GM19467 (cell line): ENCODE measurements around the gene TGFBRAP1.
A peak's percentile ranks its signal among the peaks of the same experiment; 100 is the strongest.

Source experiments
- ATAC-seq: cut with Tn5 transposase; IDR thresholded peaks from one replicate; pipeline ENCODE4 v1.9.1; 2021; ENCODE audit warnings: mild to moderate bottlenecking, moderate library complexity; ENCODE audit not compliant: unreplicated experiment

TGFBRAP1 gene, protein sequence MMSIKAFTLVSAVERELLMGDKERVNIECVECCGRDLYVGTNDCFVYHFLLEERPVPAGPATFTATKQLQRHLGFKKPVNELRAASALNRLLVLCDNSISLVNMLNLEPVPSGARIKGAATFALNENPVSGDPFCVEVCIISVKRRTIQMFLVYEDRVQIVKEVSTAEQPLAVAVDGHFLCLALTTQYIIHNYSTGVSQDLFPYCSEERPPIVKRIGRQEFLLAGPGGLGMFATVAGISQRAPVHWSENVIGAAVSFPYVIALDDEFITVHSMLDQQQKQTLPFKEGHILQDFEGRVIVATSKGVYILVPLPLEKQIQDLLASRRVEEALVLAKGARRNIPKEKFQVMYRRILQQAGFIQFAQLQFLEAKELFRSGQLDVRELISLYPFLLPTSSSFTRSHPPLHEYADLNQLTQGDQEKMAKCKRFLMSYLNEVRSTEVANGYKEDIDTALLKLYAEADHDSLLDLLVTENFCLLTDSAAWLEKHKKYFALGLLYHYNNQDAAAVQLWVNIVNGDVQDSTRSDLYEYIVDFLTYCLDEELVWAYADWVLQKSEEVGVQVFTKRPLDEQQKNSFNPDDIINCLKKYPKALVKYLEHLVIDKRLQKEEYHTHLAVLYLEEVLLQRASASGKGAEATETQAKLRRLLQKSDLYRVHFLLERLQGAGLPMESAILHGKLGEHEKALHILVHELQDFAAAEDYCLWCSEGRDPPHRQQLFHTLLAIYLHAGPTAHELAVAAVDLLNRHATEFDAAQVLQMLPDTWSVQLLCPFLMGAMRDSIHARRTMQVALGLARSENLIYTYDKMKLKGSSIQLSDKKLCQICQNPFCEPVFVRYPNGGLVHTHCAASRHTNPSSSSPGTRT

DNA sequence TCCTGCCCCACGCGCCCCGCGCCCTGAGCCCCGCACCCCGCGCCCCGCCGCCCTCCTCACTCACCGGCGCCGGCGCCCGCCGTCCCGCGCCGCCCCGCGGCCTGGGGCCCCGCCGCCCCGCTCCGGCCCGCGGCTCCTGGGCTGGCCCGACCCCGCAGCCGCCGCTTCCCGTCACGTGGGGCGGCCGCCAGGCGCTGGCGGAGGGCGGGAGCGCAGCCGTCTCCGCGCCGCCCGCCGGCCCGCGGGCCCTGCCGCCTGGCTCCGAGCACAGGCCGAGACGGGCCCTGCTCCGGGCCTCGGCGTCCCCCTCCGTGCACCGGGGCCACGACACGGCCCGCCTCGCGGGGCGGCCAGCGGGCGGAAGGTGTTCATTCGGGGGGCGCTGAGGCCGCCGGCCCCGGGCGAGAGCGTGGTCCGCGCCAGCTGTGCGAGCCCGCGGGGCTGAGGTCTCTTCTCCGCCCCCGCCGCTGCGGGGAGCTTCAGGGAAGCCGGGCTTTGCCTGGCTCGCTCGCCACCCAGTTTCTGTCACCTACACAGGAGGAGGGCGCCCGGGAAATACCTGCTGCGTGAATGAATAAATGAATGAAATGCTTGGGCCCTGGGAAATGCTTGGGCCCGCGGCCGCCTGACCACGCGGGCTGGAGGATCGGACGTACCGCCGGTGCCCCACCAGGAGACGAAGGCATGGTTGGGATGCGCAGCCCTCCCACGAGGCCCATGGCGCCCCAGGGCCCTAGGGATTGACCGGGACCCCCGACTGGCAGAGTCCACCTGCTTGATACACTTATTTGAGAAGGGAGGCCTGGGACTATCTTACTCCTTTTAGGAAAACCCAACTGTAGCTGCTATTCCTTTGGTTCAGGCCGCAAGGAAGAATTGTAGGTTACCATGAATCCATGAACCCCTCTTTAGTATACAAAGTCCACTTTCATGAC, at the start of gene TGFBRAP1:
Gene TGFBRAP1 (minus strand): TSS at position 175 of the 935 bp plus-strand sequence. CDS start 21,434 bp downstream, outside the sequence.
- ATAC-seq: peak; percentile 82

- ATAC-seq: no peak
Measured at GRCh38 chr2:105378921-105379383, 49.4 kb upstream of the TGFBRAP1 start.

- no peak for ATAC-seq
Measured at GRCh38 chr2:105378276-105378840, 48.8 kb upstream of the TGFBRAP1 start.

- ATAC-seq: no peak
Measured at GRCh38 chr2:105377871-105378270, 48.3 kb upstream of the TGFBRAP1 start.

DNA sequence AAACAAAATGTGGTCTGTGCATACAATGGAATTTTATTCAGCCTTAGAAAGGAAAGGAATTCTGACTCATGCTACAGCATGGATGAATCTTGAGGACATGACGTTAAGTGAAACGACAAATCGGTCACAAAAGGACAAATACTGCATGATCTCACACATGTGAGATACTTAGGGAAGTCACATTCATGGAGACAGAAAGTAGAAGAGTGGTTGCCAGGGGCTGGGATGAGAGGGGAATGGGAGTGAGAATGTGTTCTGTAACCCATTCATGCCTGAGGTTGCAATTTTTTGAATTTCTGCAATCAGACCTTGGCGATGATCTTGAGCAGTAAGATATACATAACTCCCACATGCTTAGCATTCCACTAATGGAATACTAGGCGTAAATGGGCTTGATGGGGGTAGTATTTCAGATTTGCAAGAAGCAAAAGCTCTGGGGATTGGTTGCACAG, 47.3 kb upstream of the TGFBRAP1 start:
- ATAC-seq: no peak

DNA sequence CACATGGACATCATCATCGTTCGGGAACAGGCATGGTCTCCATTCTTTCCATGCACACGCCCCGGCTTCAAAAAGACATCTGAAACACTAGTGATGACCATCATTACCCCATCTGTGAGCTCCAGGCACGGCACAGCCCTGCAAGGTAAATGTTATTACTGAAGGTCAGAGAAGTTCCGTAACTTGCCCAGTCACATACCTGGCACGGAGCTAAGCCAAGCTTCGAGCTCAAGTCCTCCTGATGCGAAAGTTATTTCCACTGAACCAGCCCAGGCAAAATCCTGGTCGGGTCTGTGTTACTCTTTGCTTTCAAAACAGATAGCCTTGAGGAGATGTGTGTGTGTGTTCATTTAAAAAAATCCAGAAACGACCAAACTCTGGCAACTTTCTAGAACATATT, 46.5 kb upstream of the TGFBRAP1 start:
- ATAC-seq: no peak

DNA sequence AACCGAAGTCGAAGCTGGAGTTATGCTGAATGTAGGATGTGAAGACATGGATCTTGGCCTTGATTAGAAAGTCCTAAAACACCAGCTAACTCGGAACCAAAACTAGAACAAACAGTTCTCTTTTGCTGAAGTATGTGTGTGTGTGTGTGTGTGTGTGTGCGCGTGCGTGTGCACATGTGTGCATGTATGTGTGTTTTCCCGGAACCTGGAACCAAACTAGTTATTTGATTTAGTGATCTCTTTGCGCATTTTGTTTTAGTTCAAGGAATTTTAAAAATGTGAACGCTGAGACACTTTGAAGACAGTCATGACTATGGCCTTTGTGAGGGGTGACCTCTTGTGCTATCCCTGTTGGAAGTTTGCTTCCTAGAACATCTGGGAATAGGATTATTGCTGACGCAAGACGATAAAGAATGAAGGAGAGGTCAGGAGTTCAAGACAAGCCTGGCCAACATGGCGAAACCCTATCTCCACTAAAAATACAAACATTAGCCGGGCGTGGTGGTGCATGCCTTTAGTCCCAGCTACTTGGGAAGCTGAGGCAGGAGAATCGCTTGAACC, 45.5 kb upstream of the TGFBRAP1 start:
- no peak for ATAC-seq

GRCh38 chr2:105373895-105374401, 44.4 kb upstream of the TGFBRAP1 start:
- ATAC-seq: peak; percentile 80

DNA sequence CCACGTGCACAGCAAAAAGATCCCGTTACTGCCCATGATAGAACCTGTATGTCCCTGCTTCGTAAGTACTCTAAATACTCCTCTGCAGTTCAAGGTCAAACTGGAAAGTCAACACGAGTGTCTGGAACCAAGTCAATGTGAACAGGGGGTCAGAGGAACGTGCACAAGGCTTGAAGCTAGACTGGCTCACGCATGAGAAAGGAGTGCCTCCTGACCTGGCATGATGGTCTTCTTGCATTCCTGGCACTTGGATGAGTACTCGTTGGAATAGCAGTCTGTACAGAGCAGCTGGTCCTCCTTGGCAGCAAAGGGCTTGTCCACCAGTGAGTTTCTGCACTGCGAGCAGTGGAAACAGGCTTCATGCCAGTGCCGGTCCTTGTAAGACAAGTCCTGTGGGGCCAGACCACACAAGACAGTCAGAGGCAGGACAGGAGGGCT, 43.8 kb upstream of the TGFBRAP1 start:
- no peak for ATAC-seq

GRCh38 chr2:105371810-105372209, 42.3 kb upstream of the TGFBRAP1 start:
- ATAC-seq: no peak

DNA sequence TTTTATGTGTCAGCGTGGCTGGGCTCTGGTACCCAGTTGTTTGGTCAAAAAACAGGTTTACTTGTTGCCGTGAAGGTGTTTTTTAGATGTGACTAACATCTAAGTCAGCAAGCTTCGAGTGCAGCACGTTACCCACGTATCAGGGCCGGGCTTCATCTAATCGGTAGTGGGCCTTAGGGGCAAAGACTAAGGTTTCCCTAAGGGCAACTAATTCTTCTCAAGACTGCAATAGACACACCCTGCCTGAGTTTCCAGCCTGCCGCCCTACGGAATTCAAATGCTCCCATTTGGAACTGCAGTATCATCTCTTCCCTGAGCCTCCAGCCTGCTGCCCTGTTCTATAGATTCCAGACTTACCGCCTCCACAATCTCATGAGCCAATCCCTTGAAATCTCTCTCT, 41.6 kb upstream of the TGFBRAP1 start:
- no peak for ATAC-seq

- ATAC-seq: peak; percentile 93
Measured at GRCh38 chr2:105369777-105370690, 40.5 kb upstream of the TGFBRAP1 start.

DNA sequence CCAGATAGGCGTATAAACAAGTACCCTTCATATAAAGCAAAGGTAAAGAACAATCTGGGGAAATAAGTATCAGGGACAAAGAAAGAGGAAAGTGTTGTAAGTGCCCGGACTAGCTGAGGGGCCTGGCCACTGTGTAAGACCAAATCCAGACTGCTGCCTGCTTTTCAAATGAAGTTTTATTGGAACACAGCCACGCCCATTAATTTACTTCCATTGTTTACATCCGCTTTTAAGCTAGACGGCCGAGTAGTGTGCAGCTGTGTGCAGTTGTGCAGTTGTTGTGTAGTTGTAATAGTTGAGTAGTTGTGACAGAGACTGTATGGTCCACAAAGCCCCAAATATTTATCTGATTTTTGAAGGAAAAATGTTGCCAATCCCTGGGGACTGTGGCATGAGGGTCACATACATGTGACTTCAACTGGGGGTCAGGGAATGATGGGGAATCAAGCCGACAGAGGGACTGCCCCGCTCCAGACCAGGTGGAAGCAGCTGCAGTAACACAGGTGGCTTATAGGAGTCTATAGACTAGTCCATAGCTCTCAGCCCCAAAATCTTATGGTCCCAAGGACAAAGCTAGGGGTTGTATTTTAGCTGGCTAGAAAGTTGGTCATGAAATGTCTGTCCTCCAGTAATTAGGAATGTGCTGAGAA, 39.3 kb upstream of the TGFBRAP1 start:
- ATAC-seq: no peak

DNA sequence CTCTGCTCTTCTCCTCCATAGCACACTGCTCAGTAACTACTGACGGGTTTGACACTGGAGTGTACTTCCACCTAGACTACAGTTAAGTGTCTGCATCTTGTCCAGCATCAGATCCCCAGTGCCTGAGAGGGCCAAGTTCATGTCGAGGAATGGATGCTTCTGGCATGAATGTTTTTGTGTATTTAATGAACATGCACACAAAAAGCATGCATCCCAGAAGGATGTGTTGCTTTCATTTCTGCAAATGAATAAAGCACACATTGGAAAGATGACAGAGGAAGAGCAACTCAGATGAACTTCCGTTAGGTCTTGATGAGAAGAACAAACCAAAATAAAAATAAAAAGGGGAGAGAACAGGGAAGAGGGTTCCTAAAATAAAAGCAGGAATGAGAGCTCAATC, 35.7 kb upstream of the TGFBRAP1 start:
- ATAC-seq: no peak

DNA sequence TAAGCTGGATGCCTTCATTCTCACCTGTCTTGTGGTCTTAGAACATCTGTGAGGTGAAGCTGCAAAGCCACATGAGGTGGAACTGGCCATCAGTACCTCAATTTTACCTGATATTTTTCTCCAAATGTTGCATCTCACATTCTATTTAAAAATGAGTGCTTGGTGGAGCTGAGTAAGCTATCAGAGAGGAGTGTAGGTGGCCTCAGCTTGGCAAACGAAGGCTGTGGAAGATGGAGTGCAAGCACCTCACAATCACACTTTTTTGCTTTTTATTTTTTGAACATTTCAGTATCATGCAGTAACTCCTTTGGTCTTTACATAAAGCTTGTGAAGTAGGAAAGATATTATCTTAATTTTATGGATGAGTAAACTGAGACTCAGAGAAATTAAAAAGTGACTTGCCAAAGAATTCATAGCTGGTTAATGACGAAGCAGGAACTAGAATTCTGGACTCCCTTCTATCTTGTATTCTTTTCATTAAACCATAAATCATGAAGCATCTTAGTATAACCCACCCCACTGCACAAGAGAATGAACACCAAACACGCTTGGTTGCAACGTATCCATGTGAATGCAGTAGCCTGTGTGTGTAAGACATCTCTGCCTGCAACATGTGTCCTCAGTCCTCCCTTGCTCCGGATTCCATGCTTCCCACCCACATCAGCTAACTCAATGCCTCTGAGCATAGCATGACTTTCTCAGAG, 35.1 kb upstream of the TGFBRAP1 start:
- no peak for ATAC-seq

- ATAC-seq: no peak
Measured at GRCh38 chr2:105362862-105363591, 33.5 kb upstream of the TGFBRAP1 start.
